Heart left ventricle (tissue), 13 donors: ENCODE measurements around the gene LYZL1.
"Not testable (repeated sequence)": the region's sequence is repeated elsewhere in the genome, so short reads cannot be mapped to it uniquely, and the experiment has no call there.

Experiments
- POLR2A ChIP-seq, 2 donors: fragments of 450-650 bp; IDR thresholded peaks; one replicate each; pipeline ENCODE4 v1.6.1; 2017; ENCODE audit warnings: antibody characterized with exemption in 2 of 2, mild to moderate bottlenecking in 2 of 2, moderate library complexity in 2 of 2
- TF ChIP-seq, protein P1 (sequence below), 12 donors: fragments of 200-600 bp; sonication (generic) in 4 of 12; IDR thresholded peaks; one replicate each; pipeline versions ENCODE4 v1.5.0 to v1.8.0; 2018 to 2022; ENCODE audit warnings: antibody characterized with exemption in 12 of 12, mild to moderate bottlenecking in 5 of 12
- donor health status: ischemic (EF 13 %, LVEDD 7.1; RV severe dilation, severe dysfunction).
- donor health status: DM: no; HTN: yes; CAD: no.
- donor health status: DM: no; HTN: no; CAD: no.
- donor health status: ischemic (EF 25% LVEDD 6.9; RV normal size, moderate dysfunction).
- donor health status: ischemic (EF 25% LVEDD 5.7; RV mildly dilated, moderate dysfunction).
- donor health status: ischemic (EF 35%, LVEDD 5.7; RV mildly dilated, moderate dysfunction).
- donor health status: nonischemic (EF 11% LVEDD 7.7; RV severe dilation, severe dysfunction).
- donor health status: DM: yes; HTN: yes; CAD: no.
- donor health status: PGD.
- donor health status: ischemic (EF 29% LVEDD 5.4; RV normal size, mild dysfunction).
- donor health status: nonischemic (EF 23%, LVEDD 6.1; RV moderate dilation, normal function).

- TF ChIP-seq, protein P1, sequence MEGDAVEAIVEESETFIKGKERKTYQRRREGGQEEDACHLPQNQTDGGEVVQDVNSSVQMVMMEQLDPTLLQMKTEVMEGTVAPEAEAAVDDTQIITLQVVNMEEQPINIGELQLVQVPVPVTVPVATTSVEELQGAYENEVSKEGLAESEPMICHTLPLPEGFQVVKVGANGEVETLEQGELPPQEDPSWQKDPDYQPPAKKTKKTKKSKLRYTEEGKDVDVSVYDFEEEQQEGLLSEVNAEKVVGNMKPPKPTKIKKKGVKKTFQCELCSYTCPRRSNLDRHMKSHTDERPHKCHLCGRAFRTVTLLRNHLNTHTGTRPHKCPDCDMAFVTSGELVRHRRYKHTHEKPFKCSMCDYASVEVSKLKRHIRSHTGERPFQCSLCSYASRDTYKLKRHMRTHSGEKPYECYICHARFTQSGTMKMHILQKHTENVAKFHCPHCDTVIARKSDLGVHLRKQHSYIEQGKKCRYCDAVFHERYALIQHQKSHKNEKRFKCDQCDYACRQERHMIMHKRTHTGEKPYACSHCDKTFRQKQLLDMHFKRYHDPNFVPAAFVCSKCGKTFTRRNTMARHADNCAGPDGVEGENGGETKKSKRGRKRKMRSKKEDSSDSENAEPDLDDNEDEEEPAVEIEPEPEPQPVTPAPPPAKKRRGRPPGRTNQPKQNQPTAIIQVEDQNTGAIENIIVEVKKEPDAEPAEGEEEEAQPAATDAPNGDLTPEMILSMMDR (IDR thresholded peaks at IDR 0.05), result not testable (repeated sequence)
- TF ChIP-seq POLR2A (IDR thresholded peaks at IDR 0.05), result not testable (repeated sequence)
Measured at GRCh38 chr10:29337526-29337925, 48.7 kb downstream of the LYZL1 start.
